Measurements from ENCODE around the gene CLEC2L. TPM values are rescaled to one million over a fixed set of nuclear protein-coding genes. Genes with fewer than 3 reads are reported as not detected.

The CLEC2L gene
- total RNA-seq, 1 donor from 2014 or later, result not detected

GRCh38 chr7:139571651-139572050 lies 48.2 kb downstream of the CLEC2L start:
- no peak for ATAC-seq (ENCODE audit: low read depth)
- ChIA-PET CTCF (no interaction called here), POLR2A (no interaction called here)
- H3K27me3 Mint-ChIP-seq, result no peaks in the 10 kb centered on the region
- DNase-seq, result no peak
- no peaks in the 10 kb centered on the region for H3K9me3 Mint-ChIP-seq
- TF ChIP-seq CTCF (IDR thresholded peaks at IDR 0.05), result no peak
- H3K4me1 Mint-ChIP-seq, result no peaks in the 10 kb centered on the region
- no peak overlapping the region for H3K4me3 Mint-ChIP-seq
- intact Hi-C loops (cut with micrococcal nuclease), result no loop called here
- H3K36me3 Mint-ChIP-seq (ENCODE audit: low read depth), result peaks cover 39% of the 10 kb centered on the region
- H3K27ac Mint-ChIP-seq, result no peak overlapping the region

DNA sequence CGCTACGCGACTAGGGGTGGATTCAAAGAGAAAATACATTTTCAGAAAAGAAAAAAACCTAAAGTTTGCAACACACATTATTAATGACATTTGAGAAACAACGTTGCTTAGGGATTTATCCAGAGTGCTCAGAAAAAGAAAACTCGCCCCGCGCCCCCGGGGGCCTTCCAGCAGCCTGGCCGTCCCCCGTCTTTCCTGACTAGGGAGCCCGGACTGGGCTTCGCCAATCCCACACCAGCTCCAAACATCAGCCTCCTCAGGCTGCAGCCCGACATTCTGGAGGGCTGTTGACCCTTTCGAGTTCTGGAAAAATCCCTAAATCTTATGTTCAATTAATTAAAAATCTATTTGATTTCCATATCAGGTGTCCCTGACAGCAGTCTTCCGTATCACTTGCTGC lies 48.6 kb downstream of the CLEC2L start:
- no peak for TF ChIP-seq CTCF (IDR thresholded peaks at IDR 0.05)
- no peaks in the 10 kb centered on the region for H3K9me3 Mint-ChIP-seq
- no peaks in the 10 kb centered on the region for H3K27me3 Mint-ChIP-seq
- peaks cover 39% of the 10 kb centered on the region for H3K36me3 Mint-ChIP-seq (ENCODE audit: low read depth)
- H3K27ac Mint-ChIP-seq, result no peak overlapping the region
- intact Hi-C loops (cut with micrococcal nuclease), result no loop called here
- DNase-seq, result no peak
- H3K4me1 Mint-ChIP-seq, result no peaks in the 10 kb centered on the region
- ChIA-PET POLR2A (no interaction called here), CTCF (no interaction called here)
- H3K4me3 Mint-ChIP-seq, result no peak overlapping the region
- no peak for ATAC-seq (ENCODE audit: low read depth)

DNA sequence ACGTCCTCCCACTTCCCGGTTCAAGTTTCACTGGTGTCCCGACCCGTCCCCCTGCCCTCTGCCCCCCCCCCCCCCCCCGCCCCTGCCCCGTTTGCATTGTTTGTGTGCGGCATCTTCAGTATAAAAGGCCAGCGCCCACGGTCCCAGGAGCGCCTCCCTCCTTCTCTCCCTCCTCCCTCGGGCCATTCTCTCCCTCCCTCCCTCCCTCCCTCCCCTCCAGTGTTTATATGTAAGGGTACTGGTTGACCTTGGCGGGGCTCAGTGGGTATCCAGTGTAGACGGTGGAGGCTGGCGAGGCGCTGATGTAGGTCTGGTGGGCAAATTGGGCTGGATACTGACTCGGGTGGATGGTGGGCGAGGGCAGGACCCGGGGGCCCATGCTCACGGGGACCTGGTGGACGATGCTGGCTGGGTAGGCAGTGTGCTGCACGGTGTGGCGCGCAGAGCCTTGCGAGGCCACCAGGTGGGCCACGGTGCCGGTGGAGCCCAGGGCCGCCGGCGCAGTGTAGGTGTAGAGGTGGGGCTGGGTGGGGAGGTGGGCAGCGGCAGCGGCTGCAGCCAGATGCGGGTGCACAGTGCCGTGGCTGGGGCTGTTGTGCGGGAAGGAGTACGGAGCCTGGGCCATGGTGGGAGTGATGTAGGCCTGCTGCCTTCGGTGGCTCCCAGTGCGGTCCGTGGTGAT lies 49.4 kb downstream of the CLEC2L start:
- no peak for DNase-seq
- Mint-ChIP-seq H3K4me3 (no peak overlapping the region), H3K27me3 (no peaks in the 10 kb centered on the region), H3K27ac (no peak overlapping the region), H3K36me3 (ENCODE audit: low read depth) (peaks cover 43% of the 10 kb centered on the region), H3K9me3 (no peaks in the 10 kb centered on the region), H3K4me1 (no peaks in the 10 kb centered on the region)
- POLR2A ChIA-PET, result interaction anchor here (0.7 kb wide), 1 partner anchor 268 kb away, joined by 5 read pairs; no protein-coding TSS in a partner anchor
- no peak for ATAC-seq (ENCODE audit: low read depth)
- CTCF ChIA-PET, result no interaction called here
- no peak for TF ChIP-seq CTCF (IDR thresholded peaks at IDR 0.05)
- intact Hi-C loops (cut with micrococcal nuclease), result no loop called here

GRCh38 chr7:139573871-139574270 lies 50.4 kb downstream of the CLEC2L start:
- Mint-ChIP-seq H3K4me1 (no peaks in the 10 kb centered on the region), H3K36me3 (ENCODE audit: low read depth) (peaks cover 49% of the 10 kb centered on the region), H3K27ac (no peak overlapping the region), H3K9me3 (no peaks in the 10 kb centered on the region), H3K4me3 (no peak overlapping the region), H3K27me3 (no peaks in the 10 kb centered on the region)
- DNase-seq (no peak), ATAC-seq (ENCODE audit: low read depth) (no peak)
- TF ChIP-seq CTCF (IDR thresholded peaks at IDR 0.05), result no peak
- ChIA-PET CTCF (no interaction called here), POLR2A (interaction anchor here (0.7 kb wide), 1 partner anchor 267 kb away, joined by 5 read pairs; no protein-coding TSS in a partner anchor)
- intact Hi-C loops (cut with micrococcal nuclease), result no loop called here

- Mint-ChIP-seq H3K27ac (no peak overlapping the region), H3K4me3 (no peak overlapping the region), H3K36me3 (ENCODE audit: low read depth) (peaks cover 55% of the 10 kb centered on the region), H3K27me3 (no peaks in the 10 kb centered on the region), H3K4me1 (no peaks in the 10 kb centered on the region), H3K9me3 (no peaks in the 10 kb centered on the region)
- no peak for DNase-seq
- intact Hi-C loops (cut with micrococcal nuclease), result no loop called here
- ChIA-PET CTCF (no interaction called here), POLR2A (no interaction called here)
- no peak for ATAC-seq (ENCODE audit: low read depth)
- TF ChIP-seq CTCF (IDR thresholded peaks at IDR 0.05), result no peak
These were observed 51.3 kb downstream of the CLEC2L start for GRCh38 chr7:139574618-139575337.

All from activated B cell treated with CpG ODN at 0.5 μM for 24 hours (primary cell).